ENCODE measurements around the gene PTPRC.

GRCh38 chr1:198623752-198624647 lies 14.8 kb upstream of the PTPRC start:
- TF ChIP-seq, protein P1, sequence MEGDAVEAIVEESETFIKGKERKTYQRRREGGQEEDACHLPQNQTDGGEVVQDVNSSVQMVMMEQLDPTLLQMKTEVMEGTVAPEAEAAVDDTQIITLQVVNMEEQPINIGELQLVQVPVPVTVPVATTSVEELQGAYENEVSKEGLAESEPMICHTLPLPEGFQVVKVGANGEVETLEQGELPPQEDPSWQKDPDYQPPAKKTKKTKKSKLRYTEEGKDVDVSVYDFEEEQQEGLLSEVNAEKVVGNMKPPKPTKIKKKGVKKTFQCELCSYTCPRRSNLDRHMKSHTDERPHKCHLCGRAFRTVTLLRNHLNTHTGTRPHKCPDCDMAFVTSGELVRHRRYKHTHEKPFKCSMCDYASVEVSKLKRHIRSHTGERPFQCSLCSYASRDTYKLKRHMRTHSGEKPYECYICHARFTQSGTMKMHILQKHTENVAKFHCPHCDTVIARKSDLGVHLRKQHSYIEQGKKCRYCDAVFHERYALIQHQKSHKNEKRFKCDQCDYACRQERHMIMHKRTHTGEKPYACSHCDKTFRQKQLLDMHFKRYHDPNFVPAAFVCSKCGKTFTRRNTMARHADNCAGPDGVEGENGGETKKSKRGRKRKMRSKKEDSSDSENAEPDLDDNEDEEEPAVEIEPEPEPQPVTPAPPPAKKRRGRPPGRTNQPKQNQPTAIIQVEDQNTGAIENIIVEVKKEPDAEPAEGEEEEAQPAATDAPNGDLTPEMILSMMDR (conservative IDR thresholded peaks at IDR 0.05; ENCODE audit: low read length), result no peak
- no peak for TF ChIP-seq EZH2phosphoT487 (IDR thresholded peaks at IDR 0.05; ENCODE audit: borderline replicate concordance, low read depth, low read length)

Data from OCI-LY7 (cell line).